Ascending aorta (tissue), 2 donors: Measurements from ENCODE around the gene TMEM187. TPM values are rescaled to one million over a fixed set of nuclear protein-coding genes. Genes with fewer than 3 reads are reported as not detected.

Experiments used
- DNase-seq, 2 donors: peaks; one replicate each; pipeline ENCODE4 v3.0.0-alpha.2; 2019; ENCODE audit warnings: low spot score in 2 of 2
- H3K27ac ChIP-seq, 2 donors: fragments of 200-600 bp; sonication (generic); one replicate each; pipeline ENCODE4 v1.5.1; 2016 to 2017; ENCODE audit warnings: mild to moderate bottlenecking in 1 of 2
- H3K27me3 ChIP-seq: fragments of 200-600 bp; sonication (generic); one replicate; pipeline ENCODE4 v1.5.1; 2017
- H3K36me3 ChIP-seq, 2 donors: fragments of 200-600 bp; sonication (generic); one replicate each; pipeline ENCODE4 v1.5.1; 2016
- H3K4me1 ChIP-seq, 2 donors: fragments of 200-600 bp; sonication (generic); one replicate each; pipeline ENCODE4 v1.5.1; 2016 to 2017; ENCODE audit warnings: mild to moderate bottlenecking in 1 of 2
- H3K4me3 ChIP-seq, 2 donors: fragments of 200-600 bp; sonication (generic); one replicate each; pipeline ENCODE4 v1.5.1; 2016 to 2017; ENCODE audit warnings: mild to moderate bottlenecking in 1 of 2
- H3K9me3 ChIP-seq, 2 donors: fragments of 200-600 bp; sonication (generic); one replicate each; pipeline ENCODE4 v1.5.1; 2016
- CTCF ChIP-seq, 3 experiments: fragments of 200-600 bp in 2 of 3; fragments of 450-650 bp in 1 of 3; sonication (generic) in 2 of 3; IDR thresholded peaks; one replicate each; pipeline ENCODE4 v1.5.1; 2016 to 2019; ENCODE audit warnings: antibody characterized with exemption in 3 of 3, mild to moderate bottlenecking in 1 of 3, moderate library complexity in 1 of 3
- intact Hi-C: fragments of 100-400 bp; cut with DNase I; formaldehyde crosslinking; loops from one replicate; pipeline ENCODE4 v1.15.1; 2023
- total RNA-seq: library from RNA; depleted of rRNA; stranded (reverse); fragments of >200 nt; gene quantifications from one replicate; pipeline ENCODE4 v1.1.0, GENCODE V29; 2016

The TMEM187 gene
- total RNA-seq, 1 donor from 2014 or later, result 4.4 TPM

GRCh38 chrX:154027022-154027402 is 54.5 kb downstream of the TMEM187 start:
- no peak overlapping the region for H3K4me3 ChIP-seq
- no peaks in the 10 kb centered on the region for H3K9me3 ChIP-seq
- intact Hi-C loops, result no loop called here
- no peaks in the 10 kb centered on the region for H3K4me1 ChIP-seq
- TF ChIP-seq CTCF (IDR thresholded peaks at IDR 0.05), result no peak
- H3K27me3 ChIP-seq, result no peaks in the 10 kb centered on the region
- DNase-seq, result no peak
- peaks cover 25 to 39% of the 10 kb centered on the region in 2 donors for H3K36me3 ChIP-seq
- H3K27ac ChIP-seq, result no peak overlapping the region

- no peaks in the 10 kb centered on the region for H3K27me3 ChIP-seq
- no peak for TF ChIP-seq CTCF (IDR thresholded peaks at IDR 0.05)
These were observed 55.4 kb downstream of the TMEM187 start for GRCh38 chrX:154027986-154028385.

GRCh38 chrX:154028502-154029184 is 56.1 kb downstream of the TMEM187 start:
- Histone ChIP-seq H3K27me3 (no peaks in the 10 kb centered on the region), H3K4me1 (no peaks in the 10 kb centered on the region), H3K4me3 (no peak overlapping the region), H3K9me3 (no peaks in the 10 kb centered on the region), H3K27ac (no peak overlapping the region), H3K36me3 (peaks cover 28 to 43% of the 10 kb centered on the region in 2 donors)
- intact Hi-C loops, result no loop called here
- TF ChIP-seq CTCF (IDR thresholded peaks at IDR 0.05), result no peak
- DNase-seq, result no peak

More at GRCh38 chrX:154027986-154028385, 55.4 kb downstream of the TMEM187 start:
- H3K9me3 ChIP-seq, result no peaks in the 10 kb centered on the region
- no peak overlapping the region for H3K27ac ChIP-seq
- H3K4me3 ChIP-seq, result no peak overlapping the region
- intact Hi-C loops, result no loop called here
- H3K36me3 ChIP-seq, result peaks cover 28 to 43% of the 10 kb centered on the region in 2 donors
- DNase-seq, result no peak
- H3K4me1 ChIP-seq, result no peaks in the 10 kb centered on the region

GRCh38 chrX:154029439-154029838 is 56.9 kb downstream of the TMEM187 start:
- no peaks in the 10 kb centered on the region for H3K27me3 ChIP-seq
- peaks cover 28 to 38% of the 10 kb centered on the region in 2 donors for H3K36me3 ChIP-seq
- DNase-seq, result no peak
- H3K4me3 ChIP-seq, result no peak overlapping the region
- no peaks in the 10 kb centered on the region for H3K4me1 ChIP-seq
- H3K27ac ChIP-seq, result no peak overlapping the region
- no peak for TF ChIP-seq CTCF (IDR thresholded peaks at IDR 0.05)
- intact Hi-C loops, result no loop called here
- H3K9me3 ChIP-seq, result no peaks in the 10 kb centered on the region

- no peaks in the 10 kb centered on the region for H3K9me3 ChIP-seq
- no peaks in the 10 kb centered on the region for H3K4me1 ChIP-seq
- no peak overlapping the region for H3K4me3 ChIP-seq
- no peak for DNase-seq
- intact Hi-C loops, result no loop called here
- H3K27me3 ChIP-seq, result no peaks in the 10 kb centered on the region
- no peak for TF ChIP-seq CTCF (IDR thresholded peaks at IDR 0.05)
- H3K27ac ChIP-seq, result no peak overlapping the region
- H3K36me3 ChIP-seq, result peaks cover 28 to 38% of the 10 kb centered on the region in 2 donors
These were observed 57.7 kb downstream of the TMEM187 start for GRCh38 chrX:154030266-154030665.
